K562 (cell line): ENCODE measurements around the gene DAPK2. TPM values are rescaled to one million over a fixed set of nuclear protein-coding genes. Genes with fewer than 3 reads are reported as not detected.

Source experiments
- ATAC-seq: fragments of 200-7000 bp; cut with Tn5 transposase; 3 replicates; pipeline ENCODE4 v1.9.1; 2020; ENCODE audit warnings: moderate library complexity
- BruUV-seq: library from RNA; stranded (reverse); fragments of 400-500 nt; replicated peaks from 2 replicates; lab custom pipeline; 2021; lab: Mats Ljungman, UMichigan
- CTCF ChIA-PET: fragments of 300-600 bp; formaldehyde crosslinking; extraction: SDS; loops from one replicate; lab custom pipeline; 2021; ENCODE audit warnings: low intra/inter-chr PET ratio; lab: Yijun Ruan, JAX
- POLR2A ChIA-PET: fragments of 300-600, 350-650 bp; sonication (Branson Sonifier 250); formaldehyde crosslinking; extraction: SDS; loops from one replicate; lab custom pipeline; 2021; ENCODE audit warnings: antibody characterized with exemption, inconsistent platforms; lab: Yijun Ruan, JAX
- DNase-seq, 4 experiments: peaks; one replicate each; pipeline versions ENCODE4 v3.0.0 to v3.0.0-alpha.2; 2011 to 2018; ENCODE audit warnings: low spot score in 3 of 4, mixed read lengths in 3 of 4; ENCODE audit errors: extremely low read depth in 1 of 4
- FAIRE-seq: peaks from 2 replicates; lab custom pipeline; 2011; peaks lifted over from hg19 to GRCh38; lab: Jason Lieb, UNC
- H2AFZ ChIP-seq: 2 replicates; pipeline ENCODE4 v1.6.0; 2011; ENCODE audit warnings: low read depth, low read length, control low read depth, inconsistent platforms
- H3K27ac ChIP-seq: fragments of 200-600 bp; 3 replicates; pipeline ENCODE4 v1.8.0; 2011; ENCODE audit warnings: low read depth, mild to moderate bottlenecking, control low read depth, inconsistent platforms, low read length, moderate library complexity, mixed read lengths; ENCODE audit errors: extremely low read depth
- H3K27me3 ChIP-seq, 2 experiments: fragments of 300-600 bp in 1 of 2; 2 replicates in 1 of 2; 3 replicates in 1 of 2; pipeline versions ENCODE4 v1.6.0 to v1.8.0; 2011; ENCODE audit warnings: inconsistent platforms in 2 of 2, low read length in 2 of 2, mild to moderate bottlenecking in 1 of 2, mixed read lengths in 1 of 2, moderate library complexity in 1 of 2; ENCODE audit not compliant: control insufficient read depth in 2 of 2, insufficient read depth in 2 of 2
- H3K36me3 ChIP-seq: fragments of 300-600 bp; 3 replicates; pipeline ENCODE4 v1.8.0; 2011; ENCODE audit warnings: mild to moderate bottlenecking, low read length, inconsistent platforms; ENCODE audit not compliant: control insufficient read depth, insufficient read depth
- H3K4me1 ChIP-seq, 2 experiments: fragments of 200-600 bp in 1 of 2; replicated peaks in 1 of 2; 2 replicates in 1 of 2; 3 replicates in 1 of 2; pipeline versions ENCODE4 v1.5.1 to v1.8.0; 2011; ENCODE audit warnings: inconsistent platforms in 2 of 2, low read length in 2 of 2, mild to moderate bottlenecking in 1 of 2, mixed read lengths in 1 of 2, moderate library complexity in 1 of 2; ENCODE audit not compliant: control insufficient read depth in 2 of 2, insufficient read depth in 2 of 2
- H3K4me2 ChIP-seq: 2 replicates; pipeline ENCODE4 v1.6.1; 2011; ENCODE audit warnings: low read length, control low read depth, inconsistent platforms, mixed read lengths; ENCODE audit not compliant: insufficient read depth
- H3K4me3 ChIP-seq: fragments of 200-600 bp; sonication (generic), shearing (Covaris generic); 2 replicates; pipeline ENCODE4 v1.5.1; 2016; ENCODE audit warnings: control low read depth, inconsistent platforms
- H3K79me2 ChIP-seq: fragments of 200-600 bp; 3 replicates; pipeline ENCODE4 v1.8.0; 2011; ENCODE audit warnings: low read length, inconsistent platforms; ENCODE audit not compliant: control insufficient read depth, insufficient read depth
- H3K9ac ChIP-seq, 2 experiments: 2 replicates each; pipeline versions ENCODE4 v1.6.0 to v1.6.1; 2011; ENCODE audit warnings: low read depth in 2 of 2, low read length in 2 of 2, control low read depth in 1 of 2, inconsistent platforms in 1 of 2, mild to moderate bottlenecking in 1 of 2, mixed read lengths in 1 of 2; ENCODE audit not compliant: insufficient read depth in 1 of 2
- H3K9me1 ChIP-seq: one replicate; pipeline ENCODE4 v1.6.0; 2011; ENCODE audit warnings: inconsistent platforms, mild to moderate bottlenecking, low read length, moderate library complexity; ENCODE audit not compliant: control insufficient read depth, insufficient read depth
- H3K9me3 ChIP-seq: replicated peaks from 2 replicates; pipeline ENCODE4 v1.5.1; 2011; ENCODE audit warnings: low read depth, low read length, inconsistent platforms; ENCODE audit not compliant: control insufficient read depth, insufficient read depth
- H4K20me1 ChIP-seq: replicated peaks from 2 replicates; pipeline ENCODE4 v1.6.1; 2011; ENCODE audit warnings: low read length, inconsistent platforms, mixed read lengths; ENCODE audit not compliant: control insufficient read depth, insufficient read depth
- HDAC6 ChIP-seq: IDR thresholded peaks from 2 replicates; pipeline ENCODE4 v1.6.1; 2012; ENCODE audit warnings: low read depth, mild to moderate bottlenecking, control low read depth, inconsistent platforms, low read length, moderate library complexity
- RBFOX2 ChIP-seq: fragments of 200-400 bp; formaldehyde crosslinking; IDR thresholded peaks from 2 replicates; pipeline ENCODE4 v1.6.1; 2017; ENCODE audit warnings: low read depth, mild to moderate bottlenecking, low read length, moderate library complexity
- TGIF2 ChIP-seq: sonication (generic); formaldehyde crosslinking; IDR thresholded peaks from 2 replicates; pipeline ENCODE4 v1.8.1; 2022; ENCODE audit warnings: mild to moderate bottlenecking, missing genetic modification reagents, moderate library complexity
- ZNF324 ChIP-seq: fragments of 250-450 bp; sonication (Bioruptor Pico); IDR thresholded peaks from 2 replicates; pipeline ENCODE4 v1.4.0; 2020; ENCODE audit warnings: mild to moderate bottlenecking
- ZNF586 ChIP-seq: fragments of 450-650 bp; formaldehyde crosslinking; conservative IDR thresholded peaks from 2 replicates; pipeline ENCODE4 v1.4.0; 2020; ENCODE audit warnings: mild to moderate bottlenecking, moderate library complexity
- WGBS: fragments of 100-300 bp; shearing (Covaris generic); methylation state at CpG from one replicate; pipeline ENCODE4 v1.1.6; 2016; ENCODE audit warnings: low coverage, mixed read lengths; ENCODE audit not compliant: insufficient coverage; ENCODE audit errors: missing lambda C conversion rate; 5-methylcytosine and 5-hydroxymethylcytosine counted together
- in situ Hi-C: fragments of 300-500 bp; cut with MboI; formaldehyde crosslinking; loops from 4 replicates; pipeline ENCODE4 v1.15.0; 2018; ENCODE audit warnings: inconsistent platforms, mixed read lengths
- intact Hi-C: fragments of 100-400 bp; cut with micrococcal nuclease; formaldehyde crosslinking; loops from 2 replicates; pipeline ENCODE4 v1.14.2; 2022
- polyA plus RNA-seq, 8 experiments: library from polyadenylated mRNA; depleted of rRNA in 4 of 8; stranded (reverse) in 5 of 8; unstranded in 3 of 8; fragments of >200 nt; fragmentation: Nextera tagmentation in 2 of 8; fragmentation: Illumina TruSeq in 1 of 8; extraction: Ambion mirVana in 2 of 8; extraction: Trizol in 1 of 8; gene quantifications; 2 replicates each; pipeline versions ENCODE4 v1.2.1 to v1.2.3, GENCODE V29; 2011 to 2014; ENCODE audit warnings: inconsistent platforms in 1 of 8, missing spikeins in 1 of 8
- total RNA-seq, 7 experiments: library from RNA; depleted of rRNA in 6 of 7; stranded (reverse); fragments of >200 nt in 6 of 7; fragmentation: Illumina TruSeq in 2 of 7; extraction: Trizol in 2 of 7; gene quantifications; 2 replicates each; pipeline versions ENCODE4 v1.2.1 to v1.2.3, GENCODE V29; 2011 to 2021; ENCODE audit warnings: low replicate concordance in 1 of 7
- TF ChIP-seq, protein P1 (sequence below): fragments of 450-650 bp; IDR thresholded peaks from 2 replicates; pipeline ENCODE4 v1.6.1; 2018; ENCODE audit not compliant: partially characterized antibody

The DAPK2 gene
- total and polyA plus RNA-seq, 9 of the 15 experiments (the other 6 are each of a cell fraction or from before 2014, with no cell fraction given), result 0.14 to 5.2 (median 2.2) TPM

- BruUV-seq, result no TSS peak
- ChIA-PET POLR2A (interaction anchor here (1.2 to 1.4 kb wide), 2 partner anchors 12 to 32 kb away, joined by 3 to 5 read pairs; no protein-coding TSS in a partner anchor), CTCF (interaction anchor here (0.6 kb wide), 1 partner anchor 85 kb away, joined by 3 read pairs; no protein-coding TSS in a partner anchor)
- in situ Hi-C loops (no loop called here), intact Hi-C loops (no loop called here)
- no peak for ATAC-seq
- H2AFZ ChIP-seq, result no peak overlapping the region
- no peaks in the 10 kb centered on the region for H3K79me2 ChIP-seq
- H3K9me1 ChIP-seq, result peaks cover 3% of the 10 kb centered on the region
- H3K27me3 ChIP-seq, result no peaks in the 10 kb centered on the region
- TF ChIP-seq ZNF586, result no peak
- TF ChIP-seq, protein P1, sequence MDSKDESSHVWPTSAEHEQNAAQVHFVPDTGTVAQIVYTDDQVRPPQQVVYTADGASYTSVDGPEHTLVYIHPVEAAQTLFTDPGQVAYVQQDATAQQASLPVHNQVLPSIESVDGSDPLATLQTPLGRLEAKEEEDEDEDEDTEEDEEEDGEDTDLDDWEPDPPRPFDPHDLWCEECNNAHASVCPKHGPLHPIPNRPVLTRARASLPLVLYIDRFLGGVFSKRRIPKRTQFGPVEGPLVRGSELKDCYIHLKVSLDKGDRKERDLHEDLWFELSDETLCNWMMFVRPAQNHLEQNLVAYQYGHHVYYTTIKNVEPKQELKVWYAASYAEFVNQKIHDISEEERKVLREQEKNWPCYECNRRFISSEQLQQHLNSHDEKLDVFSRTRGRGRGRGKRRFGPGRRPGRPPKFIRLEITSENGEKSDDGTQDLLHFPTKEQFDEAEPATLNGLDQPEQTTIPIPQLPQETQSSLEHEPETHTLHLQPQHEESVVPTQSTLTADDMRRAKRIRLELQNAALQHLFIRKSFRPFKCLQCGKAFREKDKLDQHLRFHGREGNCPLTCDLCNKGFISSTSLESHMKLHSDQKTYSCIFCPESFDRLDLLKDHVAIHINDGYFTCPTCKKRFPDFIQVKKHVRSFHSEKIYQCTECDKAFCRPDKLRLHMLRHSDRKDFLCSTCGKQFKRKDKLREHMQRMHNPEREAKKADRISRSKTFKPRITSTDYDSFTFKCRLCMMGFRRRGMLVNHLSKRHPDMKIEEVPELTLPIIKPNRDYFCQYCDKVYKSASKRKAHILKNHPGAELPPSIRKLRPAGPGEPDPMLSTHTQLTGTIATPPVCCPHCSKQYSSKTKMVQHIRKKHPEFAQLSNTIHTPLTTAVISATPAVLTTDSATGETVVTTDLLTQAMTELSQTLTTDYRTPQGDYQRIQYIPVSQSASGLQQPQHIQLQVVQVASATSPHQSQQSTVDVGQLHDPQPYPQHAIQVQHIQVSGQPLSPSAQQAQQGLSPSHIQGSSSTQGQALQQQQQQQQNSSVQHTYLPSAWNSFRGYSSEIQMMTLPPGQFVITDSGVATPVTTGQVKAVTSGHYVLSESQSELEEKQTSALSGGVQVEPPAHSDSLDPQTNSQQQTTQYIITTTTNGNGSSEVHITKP, result peak; percentile 79
- no peak for TF ChIP-seq ZNF324 (CRISPR knock-in tag)
- no peak for TF ChIP-seq HDAC6
- TF ChIP-seq RBFOX2, result no peak
- no peak for TF ChIP-seq TGIF2 (CRISPR knock-in tag)
- H3K4me2 ChIP-seq, result no peak overlapping the region
- H3K36me3 ChIP-seq, result no peaks in the 10 kb centered on the region
- 51% methylated on average over 6 of the region's 6 CpGs for WGBS
- H4K20me1 ChIP-seq, result no peaks in the 10 kb centered on the region
- no peaks in the 10 kb centered on the region for H3K9me3 ChIP-seq
- DNase-seq, result no peak
- no peak overlapping the region for H3K4me3 ChIP-seq
- no peak overlapping the region for H3K27ac ChIP-seq
- H3K4me1 ChIP-seq, result peaks cover 0 to 2% of the 10 kb centered on the region in 2 experiments; a peak in 1 of 5 replicates
- no peak for FAIRE-seq
- no peak overlapping the region for H3K9ac ChIP-seq
These were observed 95.3 kb downstream of the DAPK2 start for GRCh38 chr15:63950911-63951481.
